BLaER1 treated with 17β-estradiol and CSF1 and Interleukin-3, amounts not matched to agents 10 nM and 100 nM (cell line): ENCODE measurements around the gene FAM228B.
"Not testable (repeated sequence)": the region's sequence is repeated elsewhere in the genome, so short reads cannot be mapped to it uniquely, and the experiment has no call there.

Experiments
- H3K27ac ChIP-seq, 11 experiments: shearing (Covaris generic); formaldehyde crosslinking; 2 replicates each; pipeline ENCODE4 v1.8.1; 2022
- H3K27me3 ChIP-seq, 11 experiments: shearing (Covaris generic); formaldehyde crosslinking; 2 replicates each; pipeline ENCODE4 v1.8.1; 2022
- H3K36me3 ChIP-seq, 11 experiments: shearing (Covaris generic); formaldehyde crosslinking; 2 replicates each; pipeline ENCODE4 v1.8.1; 2022
- H3K4me1 ChIP-seq, 10 experiments: shearing (Covaris generic); formaldehyde crosslinking; 2 replicates each; pipeline ENCODE4 v1.8.1; 2022
- H3K4me2 ChIP-seq, 11 experiments: shearing (Covaris generic); formaldehyde crosslinking; 2 replicates each; pipeline ENCODE4 v1.8.1; 2022
- H3K4me3 ChIP-seq, 10 experiments: shearing (Covaris generic); formaldehyde crosslinking; 2 replicates each; pipeline ENCODE4 v1.8.1; 2022
- H3K9ac ChIP-seq, 11 experiments: shearing (Covaris generic); formaldehyde crosslinking; 2 replicates each; pipeline ENCODE4 v1.8.1; 2022
- H3K9me3 ChIP-seq, 11 experiments: shearing (Covaris generic); formaldehyde crosslinking; replicated peaks in 1 of 11; 2 replicates each; pipeline ENCODE4 v1.8.1; 2022
- H4K20me1 ChIP-seq, 11 experiments: shearing (Covaris generic); formaldehyde crosslinking; 2 replicates each; pipeline ENCODE4 v1.8.1; 2022
- Cebpa-rat ChIP-seq, 11 experiments: shearing (Covaris generic); IDR thresholded peaks; 2 replicates each; pipeline ENCODE4 v1.8.1; 2022

The FAM228B gene

DNA sequence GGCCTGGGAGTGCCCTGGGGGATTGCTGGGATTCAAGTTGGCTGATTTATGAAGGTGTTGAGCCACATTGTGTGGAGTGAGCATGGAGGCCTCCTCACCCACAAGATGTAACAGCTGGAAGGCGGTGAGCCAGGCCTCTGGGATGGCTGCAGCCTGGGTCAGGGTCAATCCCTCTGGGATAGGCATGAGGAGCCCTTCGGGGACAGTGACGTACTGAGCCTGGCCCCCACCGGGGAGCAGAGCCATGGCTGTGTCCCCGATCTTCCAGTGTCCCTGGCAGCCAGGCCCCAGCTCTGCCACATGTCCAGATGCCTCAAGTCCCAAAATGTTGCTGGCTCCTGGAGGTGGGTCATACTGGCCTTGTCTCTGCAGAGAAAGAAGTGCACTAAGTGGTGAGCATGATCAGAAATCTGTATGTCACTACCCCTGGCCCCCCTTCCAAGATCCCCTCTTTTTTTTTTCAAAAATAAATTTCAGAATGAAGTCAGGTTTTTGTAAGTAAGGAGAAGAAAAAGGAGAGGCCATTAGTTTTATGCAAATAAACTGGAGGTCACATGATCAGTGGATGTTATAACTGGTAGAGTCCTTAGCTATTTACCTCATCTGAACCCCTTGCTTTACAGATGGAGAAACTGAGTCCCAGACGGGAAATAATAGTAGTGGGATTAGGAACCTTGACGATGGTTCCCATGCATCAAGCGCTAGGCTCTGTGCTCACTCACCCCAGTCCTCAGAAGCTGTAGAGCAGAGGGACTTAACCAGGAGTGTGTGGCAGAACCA, 40.3 kb upstream of the FAM228B start:
- no peak for TF ChIP-seq Cebpa-rat (IDR thresholded peaks at IDR 0.05)
- Histone ChIP-seq H3K9me3 (no peaks in the 10 kb centered on the region), H3K27ac (peak overlapping the region in 9 of 11 experiments; percentile 62 to 84 (median 75); a peak in 18 of 22 replicates), H3K4me1 (peaks cover 18 to 53% (median 30%) of the 10 kb centered on the region in 10 experiments), H3K4me2 (peak overlapping the region; percentile 79 to 98 (median 91)), H4K20me1 (peaks cover 0 to 12% (median 0%) of the 10 kb centered on the region in 11 experiments; a peak in 1 of 22 replicates), H3K9ac (peak overlapping the region in 9 of 11 experiments; percentile 77 to 86 (median 81); a peak in 17 of 22 replicates), H3K4me3 (peak overlapping the region in 5 of 10 experiments; percentile 63 to 78 (median 68); a peak in 11 of 20 replicates), H3K36me3 (peaks cover 0 to 56% (median 33%) of the 10 kb centered on the region in 11 experiments; a peak in 19 of 22 replicates), H3K27me3 (no peaks in the 10 kb centered on the region)

- peaks cover 0 to 6% (median 0%) of the 10 kb centered on the region in 11 experiments; a peak in 1 of 22 replicates for H4K20me1 ChIP-seq
- H3K4me2 ChIP-seq, result peak overlapping the region; percentile 79 to 98 (median 91)
- H3K27me3 ChIP-seq, result no peaks in the 10 kb centered on the region
- H3K4me3 ChIP-seq, result peak overlapping the region; percentile 63 to 78 (median 68)
- H3K4me1 ChIP-seq, result peaks cover 14 to 45% (median 22%) of the 10 kb centered on the region in 10 experiments
- no peak for TF ChIP-seq Cebpa-rat (IDR thresholded peaks at IDR 0.05)
- peaks cover 0 to 62% (median 41%) of the 10 kb centered on the region in 11 experiments; a peak in 19 of 22 replicates for H3K36me3 ChIP-seq
- no peaks in the 10 kb centered on the region for H3K9me3 ChIP-seq
- H3K27ac ChIP-seq, result peak overlapping the region; percentile 23 to 84 (median 72); a peak in 21 of 22 replicates
- peak overlapping the region; percentile 77 to 86 (median 82) for H3K9ac ChIP-seq
Observed at GRCh38 chr2:24083567-24084385, 39.5 kb upstream of the FAM228B start.

DNA sequence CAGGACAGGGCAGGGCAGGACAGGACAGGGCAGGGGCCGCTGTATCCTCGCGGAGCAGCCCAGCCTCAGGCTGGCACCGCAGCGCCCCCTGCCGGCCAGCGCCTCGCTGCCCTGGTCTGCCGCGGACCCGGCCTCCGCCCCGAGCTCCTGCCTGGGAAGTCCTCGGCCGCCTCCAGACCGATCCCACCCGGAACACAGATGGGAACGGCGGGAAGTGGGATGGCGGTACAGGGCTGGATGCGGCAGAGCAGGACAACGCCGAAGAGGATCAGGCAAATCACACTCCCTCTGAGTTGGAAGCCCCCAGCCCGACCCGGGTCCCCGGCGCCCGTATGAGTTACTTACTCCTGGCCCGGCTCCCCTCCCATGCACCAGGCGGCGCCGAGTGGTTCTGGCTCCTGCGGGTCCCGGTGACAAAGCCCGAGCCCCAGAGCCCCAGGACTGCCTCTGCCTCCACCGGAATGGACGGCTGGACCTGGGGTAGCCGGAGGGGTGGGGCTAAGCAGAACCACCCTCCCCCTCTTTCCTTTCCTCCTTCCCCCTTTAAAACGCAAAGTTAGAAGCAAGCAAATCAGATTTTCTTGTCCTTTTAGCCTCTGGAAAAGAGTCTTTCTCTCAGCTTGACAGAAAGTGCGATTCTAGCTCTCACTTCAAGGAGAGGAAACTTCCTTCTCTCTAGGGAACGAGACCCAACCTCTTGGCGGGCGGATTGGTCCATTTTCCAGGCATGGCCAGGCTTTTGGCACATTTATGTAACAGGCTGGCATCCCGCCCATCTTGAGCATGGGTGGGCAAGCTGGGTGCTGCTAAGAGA, 38.7 kb upstream of the FAM228B start, which contains the start of gene TP53I3:
TSS of gene TP53I3 (minus strand) at position 449 of the 814 bp plus-strand sequence. CDS start 508 bp downstream, outside the sequence.
- Histone ChIP-seq H3K27ac (peak within 1 kb of the TSS; percentile 43 to 84 (median 72); a peak in 21 of 22 replicates), H4K20me1 (no peaks in the 10 kb centered on the region), H3K4me1 (peaks cover 14 to 43% (median 21%) of the 10 kb centered on the region in 10 experiments), H3K4me2 (peak within 1 kb of the TSS; percentile 79 to 98 (median 91)), H3K36me3 (peaks cover 6 to 62% (median 46%) of the 10 kb centered on the region in 11 experiments; a peak in 19 of 22 replicates), H3K27me3 (no peaks in the 10 kb centered on the region), H3K9ac (peak within 1 kb of the TSS; percentile 77 to 86 (median 82)), H3K9me3 (0 out of 22 replicates have a peak, but pooled peaks cover 0 to 2% (median 0%) of the 10 kb centered on the region in 11 experiments), H3K4me3 (peak within 1 kb of the TSS; percentile 63 to 78 (median 68))
- no peak for TF ChIP-seq Cebpa-rat (IDR thresholded peaks at IDR 0.05)

DNA sequence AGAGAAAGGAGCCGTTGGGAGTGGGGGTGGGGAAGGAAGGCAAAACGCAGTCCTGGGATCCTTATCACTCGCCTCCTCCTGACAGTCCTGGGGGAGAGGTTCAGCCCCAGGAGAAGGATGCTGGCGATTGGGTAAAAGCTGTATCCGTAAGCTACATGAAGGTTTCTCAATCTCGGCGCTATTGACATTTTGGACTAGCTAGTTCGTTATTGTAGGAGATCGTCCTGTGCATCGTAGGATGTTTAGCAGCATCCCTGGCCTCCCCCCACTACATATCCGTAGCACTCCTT, 38.1 kb upstream of the FAM228B start:
- no peak for TF ChIP-seq Cebpa-rat (IDR thresholded peaks at IDR 0.05)

DNA sequence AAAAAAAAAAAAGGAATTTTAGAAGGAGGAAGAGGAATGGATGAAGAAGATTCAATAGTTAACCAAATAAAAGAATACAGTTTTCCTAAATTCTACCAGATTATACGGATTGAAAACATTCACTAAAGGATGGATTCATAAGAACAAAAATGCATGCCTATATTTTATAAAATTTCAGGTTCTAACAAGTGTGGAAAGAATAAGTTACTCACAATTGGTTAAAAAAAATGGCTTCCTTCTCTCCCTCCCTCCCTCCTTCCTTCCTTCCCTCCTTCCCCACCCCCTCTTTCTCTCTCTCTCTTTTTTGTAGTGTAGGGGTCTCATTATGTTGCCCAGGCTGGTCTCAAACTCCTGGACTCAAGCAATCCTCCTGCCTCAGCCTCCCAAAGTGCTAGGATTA, 37.0 kb upstream of the FAM228B start:
- TF ChIP-seq Cebpa-rat (IDR thresholded peaks at IDR 0.05), result no peak
- Histone ChIP-seq H3K27ac (no peak overlapping the region), H3K27me3 (no peaks in the 10 kb centered on the region), H3K9me3 (0 out of 22 replicates have a peak, but pooled peaks cover 0 to 4% (median 0%) of the 10 kb centered on the region in 11 experiments), H3K36me3 (peaks cover 10 to 64% (median 46%) of the 10 kb centered on the region in 11 experiments; a peak in 18 of 22 replicates), H3K9ac (no peak overlapping the region), H3K4me1 (peaks cover 14 to 34% (median 21%) of the 10 kb centered on the region in 10 experiments), H3K4me3 (no peak overlapping the region), H3K4me2 (no peak overlapping the region), H4K20me1 (no peaks in the 10 kb centered on the region)

More for the DNA sequence above, 38.1 kb upstream of the FAM228B start:
- peaks cover 10 to 62% (median 49%) of the 10 kb centered on the region in 11 experiments; a peak in 19 of 22 replicates for H3K36me3 ChIP-seq
- no peaks in the 10 kb centered on the region for H3K27me3 ChIP-seq
- H3K4me1 ChIP-seq, result peaks cover 14 to 43% (median 21%) of the 10 kb centered on the region in 10 experiments
- peak overlapping the region; percentile 43 to 84 (median 72); a peak in 19 of 22 replicates for H3K27ac ChIP-seq
- H3K4me2 ChIP-seq, result peak overlapping the region; percentile 79 to 98 (median 91)
- H3K9ac ChIP-seq, result peak overlapping the region; percentile 77 to 86 (median 82)
- 0 out of 22 replicates have a peak, but pooled peaks cover 0 to 4% (median 0%) of the 10 kb centered on the region in 11 experiments for H3K9me3 ChIP-seq
- H3K4me3 ChIP-seq, result peak overlapping the region; percentile 63 to 78 (median 68)
- no peaks in the 10 kb centered on the region for H4K20me1 ChIP-seq

- Histone ChIP-seq H3K4me1 (peaks cover 14 to 26% (median 21%) of the 10 kb centered on the region in 10 experiments), H3K9ac (no peak overlapping the region), H3K4me3 (no peak overlapping the region), H3K27me3 (no peaks in the 10 kb centered on the region), H3K36me3 (peaks cover 10 to 64% (median 38%) of the 10 kb centered on the region in 11 experiments; a peak in 18 of 22 replicates), H4K20me1 (no peaks in the 10 kb centered on the region), H3K27ac (no peak overlapping the region), H3K9me3 (peaks cover 0 to 4% (median 0%) of the 10 kb centered on the region in 11 experiments; a peak in 1 of 22 replicates), H3K4me2 (no peak overlapping the region)
- no peak for TF ChIP-seq Cebpa-rat (IDR thresholded peaks at IDR 0.05)
Observed at GRCh38 chr2:24087032-24087431, 36.2 kb upstream of the FAM228B start.

- Histone ChIP-seq H3K36me3 (peaks cover 11 to 72% (median 35%) of the 10 kb centered on the region in 11 experiments; a peak in 17 of 22 replicates), H3K27ac (no peak overlapping the region), H3K9me3 (peaks cover 0 to 4% (median 0%) of the 10 kb centered on the region in 11 experiments; a peak in 2 of 22 replicates), H3K9ac (no peak overlapping the region), H3K4me1 (peaks cover 8 to 11% (median 9%) of the 10 kb centered on the region in 10 experiments), H4K20me1 (no peaks in the 10 kb centered on the region), H3K4me3 (no peak overlapping the region), H3K4me2 (no peak overlapping the region), H3K27me3 (no peaks in the 10 kb centered on the region)
- no peak for TF ChIP-seq Cebpa-rat (IDR thresholded peaks at IDR 0.05)
Observed at GRCh38 chr2:24088821-24089359, 34.4 kb upstream of the FAM228B start.

- H4K20me1 ChIP-seq, H3K4me3 ChIP-seq, H3K4me1 ChIP-seq, H3K4me2 ChIP-seq, H3K27me3 ChIP-seq, H3K27ac ChIP-seq, H3K9ac ChIP-seq: not testable (repeated sequence)
- H3K36me3 ChIP-seq, result peaks cover 32 to 86% (median 49%) of the 10 kb centered on the region in 11 experiments; a peak in 21 of 22 replicates
- peaks cover 0 to 15% (median 10%) of the 10 kb centered on the region in 11 experiments; a peak in 9 of 22 replicates for H3K9me3 ChIP-seq
Observed at GRCh38 chr2:24093270-24093669, 30.0 kb upstream of the FAM228B start.

DNA sequence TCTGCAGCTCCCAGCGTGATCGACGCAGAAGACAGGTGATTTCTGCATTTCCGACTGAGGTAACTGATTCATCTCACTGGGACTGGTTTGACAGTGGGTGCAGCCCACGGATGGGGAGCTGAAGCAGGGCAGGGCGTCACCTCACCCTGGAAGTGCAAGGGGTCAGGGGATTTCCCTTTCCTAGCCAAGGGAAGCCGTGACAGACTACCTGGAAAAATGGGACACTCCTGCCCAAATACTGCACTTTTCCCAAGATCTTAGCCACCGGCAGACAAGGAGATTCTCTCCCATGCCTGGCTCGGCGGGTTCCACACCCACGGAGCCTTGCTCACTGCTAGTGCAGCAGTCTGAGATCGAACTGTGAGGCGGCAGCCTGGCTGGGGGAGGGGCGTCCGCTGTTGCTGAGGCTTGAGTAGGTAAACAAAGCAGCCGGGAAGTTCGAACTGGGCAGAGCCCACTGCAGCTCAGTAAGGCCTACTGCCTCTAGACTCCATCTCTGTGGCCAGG, 28.0 kb upstream of the FAM228B start:
- not testable (repeated sequence) for H3K9ac ChIP-seq, H3K4me1 ChIP-seq, H3K4me3 ChIP-seq, H3K4me2 ChIP-seq, H4K20me1 ChIP-seq, H3K27ac ChIP-seq, H3K27me3 ChIP-seq
- Histone ChIP-seq H3K36me3 (peaks cover 23 to 66% (median 34%) of the 10 kb centered on the region in 11 experiments; a peak in 21 of 22 replicates), H3K9me3 (peaks cover 0 to 18% (median 12%) of the 10 kb centered on the region in 11 experiments; a peak in 9 of 22 replicates)

- H3K27me3 ChIP-seq, H3K27ac ChIP-seq, H4K20me1 ChIP-seq, H3K4me3 ChIP-seq, H3K9ac ChIP-seq, H3K4me2 ChIP-seq, H3K4me1 ChIP-seq: not testable (repeated sequence)
- H3K9me3 ChIP-seq, result peaks cover 2 to 35% (median 23%) of the 10 kb centered on the region in 11 experiments; a peak in 19 of 22 replicates
- H3K36me3 ChIP-seq, result peaks cover 11 to 53% (median 38%) of the 10 kb centered on the region in 11 experiments; a peak in 21 of 22 replicates
Observed at GRCh38 chr2:24100732-24101131, 22.5 kb upstream of the FAM228B start.
